Measurements from ENCODE around the gene SAT1.

- TF ChIP-seq, protein P1, sequence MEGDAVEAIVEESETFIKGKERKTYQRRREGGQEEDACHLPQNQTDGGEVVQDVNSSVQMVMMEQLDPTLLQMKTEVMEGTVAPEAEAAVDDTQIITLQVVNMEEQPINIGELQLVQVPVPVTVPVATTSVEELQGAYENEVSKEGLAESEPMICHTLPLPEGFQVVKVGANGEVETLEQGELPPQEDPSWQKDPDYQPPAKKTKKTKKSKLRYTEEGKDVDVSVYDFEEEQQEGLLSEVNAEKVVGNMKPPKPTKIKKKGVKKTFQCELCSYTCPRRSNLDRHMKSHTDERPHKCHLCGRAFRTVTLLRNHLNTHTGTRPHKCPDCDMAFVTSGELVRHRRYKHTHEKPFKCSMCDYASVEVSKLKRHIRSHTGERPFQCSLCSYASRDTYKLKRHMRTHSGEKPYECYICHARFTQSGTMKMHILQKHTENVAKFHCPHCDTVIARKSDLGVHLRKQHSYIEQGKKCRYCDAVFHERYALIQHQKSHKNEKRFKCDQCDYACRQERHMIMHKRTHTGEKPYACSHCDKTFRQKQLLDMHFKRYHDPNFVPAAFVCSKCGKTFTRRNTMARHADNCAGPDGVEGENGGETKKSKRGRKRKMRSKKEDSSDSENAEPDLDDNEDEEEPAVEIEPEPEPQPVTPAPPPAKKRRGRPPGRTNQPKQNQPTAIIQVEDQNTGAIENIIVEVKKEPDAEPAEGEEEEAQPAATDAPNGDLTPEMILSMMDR (optimal IDR thresholded peaks at IDR 0.05 in 1 of 3, IDR thresholded peaks at IDR 0.05 in 1 of 3, conservative IDR thresholded peaks at IDR 0.05 in 1 of 3; ENCODE audit: extremely low read depth in 1 of 3, insufficient read depth in 2 of 3, low read length in 3 of 3), result no peak
- no peak for TF ChIP-seq EZH2 (IDR thresholded peaks at IDR 0.05; ENCODE audit: low read length)
These were observed 5.5 kb downstream of the SAT1 start for GRCh38 chrX:23788521-23788920.

Data from keratinocyte (primary cell).